Chondrocyte (in vitro differentiated cells): Measurements from ENCODE around the gene SNRNP200. TPM values are rescaled to one million over a fixed set of nuclear protein-coding genes. Genes with fewer than 3 reads are reported as not detected.

Source experiments
- DNase-seq: peaks from one replicate; pipeline ENCODE4 v3.0.0; 2021; ENCODE audit warnings: mixed read lengths, low spot score
- H3K27ac Mint-ChIP-seq: one replicate; pipeline ENCODE4 v1.8.0; 2021; ENCODE audit warnings: mild to moderate bottlenecking, moderate library complexity, mixed read lengths; ENCODE audit not compliant: unreplicated experiment
- H3K27me3 Mint-ChIP-seq: 2 replicates; pipeline ENCODE4 v1.8.0; 2021; ENCODE audit warnings: low read depth, mixed read lengths
- H3K36me3 Mint-ChIP-seq: 2 replicates; pipeline ENCODE4 v1.8.0; 2021; ENCODE audit warnings: low read depth, mixed read lengths
- H3K4me1 Mint-ChIP-seq: 2 replicates; pipeline ENCODE4 v1.8.0; 2021; ENCODE audit warnings: low read depth, mild to moderate bottlenecking, mixed read lengths
- H3K4me3 Mint-ChIP-seq: one replicate; pipeline ENCODE4 v1.8.0; 2021; ENCODE audit warnings: mild to moderate bottlenecking, moderate library complexity, mixed read lengths; ENCODE audit not compliant: unreplicated experiment
- H3K9me3 Mint-ChIP-seq: 2 replicates; pipeline ENCODE4 v1.8.0; 2021; ENCODE audit warnings: low read depth, mixed read lengths
- CTCF ChIP-seq: fragments of 200-600 bp; sonication (generic); IDR thresholded peaks from 2 replicates; pipeline ENCODE4 v1.5.0; 2021; ENCODE audit warnings: antibody characterized with exemption, mild to moderate bottlenecking, moderate library complexity
- total RNA-seq: library from RNA; stranded (reverse); gene quantifications from 3 replicates; pipeline ENCODE4 v1.2.1, GENCODE V29; 2021

Gene SNRNP200
- total RNA-seq, 1 donor from 2014 or later = 82.6 TPM

DNA sequence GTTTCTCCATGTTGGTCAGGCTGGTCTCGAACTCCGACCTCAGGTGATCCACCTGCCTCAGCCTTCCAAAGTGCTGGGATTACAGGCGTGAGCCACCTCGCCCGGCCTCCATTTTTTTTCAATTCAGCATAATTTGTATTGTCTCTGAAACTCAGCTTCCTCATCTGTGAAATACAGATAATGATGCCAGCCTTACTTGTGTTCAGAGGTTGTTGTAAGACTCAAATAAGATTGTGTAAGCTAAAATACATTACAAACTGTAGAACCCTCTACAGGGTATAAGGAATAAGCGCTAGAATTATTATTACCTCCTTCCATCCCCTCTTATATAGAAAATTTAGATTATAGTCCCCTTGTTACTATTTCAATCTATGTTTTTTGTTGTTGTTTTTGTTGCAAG is 71.9 kb downstream of the SNRNP200 start:
- Mint-ChIP-seq H3K4me3 (no peak overlapping the region), H3K27ac (no peak overlapping the region), H3K4me1 (no peaks in the 10 kb centered on the region), H3K36me3 (no peaks in the 10 kb centered on the region), H3K9me3 (no peaks in the 10 kb centered on the region), H3K27me3 (no peaks in the 10 kb centered on the region)
- DNase-seq = no peak
- no peak for TF ChIP-seq CTCF

DNA sequence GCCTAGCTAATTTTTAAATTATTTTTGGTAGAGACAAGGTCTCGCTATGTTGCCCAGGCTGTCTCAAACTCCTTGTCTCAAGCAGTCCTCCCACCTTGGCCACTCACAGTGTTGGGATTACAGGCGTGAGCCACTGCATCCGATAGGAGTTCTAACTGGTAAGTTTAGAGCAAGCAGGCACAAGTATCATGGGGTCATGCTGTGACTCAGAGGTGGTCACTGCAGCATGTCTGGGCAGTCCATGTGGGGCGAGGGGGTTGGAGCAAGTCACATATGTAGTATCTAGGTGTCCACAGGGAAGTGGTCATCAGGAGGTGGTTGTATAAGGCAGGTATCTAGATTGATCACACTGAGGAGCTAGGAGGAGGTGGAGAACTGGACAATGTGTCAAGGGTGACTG is 74.0 kb downstream of the SNRNP200 start:
- H3K27me3 Mint-ChIP-seq = no peaks in the 10 kb centered on the region
- H3K27ac Mint-ChIP-seq = no peak overlapping the region
- H3K36me3 Mint-ChIP-seq = no peaks in the 10 kb centered on the region

DNA sequence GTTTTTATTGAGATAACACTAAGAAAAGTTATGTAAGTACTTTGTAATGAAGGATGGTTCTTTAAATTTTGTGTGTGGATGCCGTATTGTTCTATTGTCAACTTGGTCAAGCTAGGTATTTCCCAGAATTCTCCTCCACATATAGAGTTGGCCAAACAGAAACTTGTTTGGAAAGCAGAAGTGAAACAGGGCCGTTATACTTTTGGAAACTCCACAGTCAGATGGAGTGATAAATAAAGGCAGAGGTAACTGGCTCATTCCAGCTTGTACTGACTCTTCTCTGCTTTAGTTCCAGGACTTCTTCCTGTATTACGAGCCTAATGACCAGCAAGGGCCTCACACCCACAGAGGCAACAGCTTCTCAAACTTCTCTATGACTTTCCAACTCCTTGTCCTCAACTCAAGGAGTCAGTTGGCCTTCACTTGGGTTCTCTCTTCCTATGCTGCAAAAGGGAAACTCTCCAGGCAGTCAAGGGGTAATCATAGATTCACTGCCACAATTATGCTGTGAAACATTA is 80.3 kb downstream of the SNRNP200 start:
- Mint-ChIP-seq H3K9me3 (no peaks in the 10 kb centered on the region), H3K4me3 (no peak overlapping the region), H3K27ac (no peak overlapping the region), H3K36me3 (no peaks in the 10 kb centered on the region), H3K4me1 (no peaks in the 10 kb centered on the region), H3K27me3 (no peaks in the 10 kb centered on the region)
- no peak for TF ChIP-seq CTCF
- no peak for DNase-seq

More for the DNA sequence above, 74.0 kb downstream of the SNRNP200 start:
- DNase-seq = no peak
- no peak for TF ChIP-seq CTCF
- Mint-ChIP-seq H3K4me3 (no peak overlapping the region), H3K9me3 (no peaks in the 10 kb centered on the region), H3K4me1 (no peaks in the 10 kb centered on the region)

Other genes with a start within 250 kb of the SNRNP200 start
- 0.07 TPM in 1 of 3 replicates, not detected in the others for gene ADRA2B, start 189.0 kb downstream of the SNRNP200 start, total RNA-seq
- not detected in 3 replicates for gene ASTL, start 167.0 kb downstream of the SNRNP200 start, total RNA-seq
- 0.31 to 1.3 TPM (median 1.1 TPM) in 3 replicates for gene DUSP2, start 160.1 kb downstream of the SNRNP200 start, total RNA-seq
- 61.0 to 81.8 TPM (median 66.1 TPM) in 3 replicates for gene STARD7, start 96.7 kb downstream of the SNRNP200 start, total RNA-seq
- gene TMEM127, start 39.5 kb downstream of the SNRNP200 start, total RNA-seq = 43.9 to 54.4 TPM (median 52.5 TPM) in 3 replicates
- 37.5 to 46.9 TPM (median 39.7 TPM) in 3 replicates for gene CIAO1, start 39.3 kb downstream of the SNRNP200 start, total RNA-seq
- gene ITPRIPL1, start 19.8 kb upstream of the SNRNP200 start, total RNA-seq = 0.63 to 3.2 TPM (median 2.8 TPM) in 3 replicates
- 3.7 to 5.4 TPM (median 5.2 TPM) in 3 replicates for gene NCAPH, start 30.2 kb upstream of the SNRNP200 start, total RNA-seq
- gene NEURL3, start 199.8 kb upstream of the SNRNP200 start, total RNA-seq = not detected in 3 replicates
- 7.5 to 14.4 TPM (median 12.9 TPM) in 3 replicates for gene ARID5A, start 231.2 kb upstream of the SNRNP200 start, total RNA-seq